ENCODE results near the gene SLC25A25. TPM values are rescaled to one million over a fixed set of nuclear protein-coding genes. Genes with fewer than 3 reads are reported as not detected.
"Not testable (repeated sequence)": the region's sequence is repeated elsewhere in the genome, so short reads cannot be mapped to it uniquely, and the experiment has no call there.

Gene SLC25A25
- total RNA-seq, 6 experiments from 2014 or later, result 21.2 to 81.5 (median 53.3) TPM

- ATAC-seq (no peak), DNase-seq (no peak)
- Histone ChIP-seq H3K4me3 (no peak overlapping the region), H3K4me1 (peaks cover 0 to 10% (median 4%) of the 10 kb centered on the region in 4 donors), H3K27me3 (no peaks in the 10 kb centered on the region), H3K27ac (no peak overlapping the region), H3K36me3 (no peaks in the 10 kb centered on the region), H3K9me3 (no peaks in the 10 kb centered on the region)
- WGBS (ENCODE audit: insufficient coverage, low coverage, low lambda C conversion rate, missing lambda C conversion rate), result 82% methylated on average over 7 of the region's 7 CpGs
- intact Hi-C loops (cut with DNase I), result no loop called here
- TF ChIP-seq, protein P1, sequence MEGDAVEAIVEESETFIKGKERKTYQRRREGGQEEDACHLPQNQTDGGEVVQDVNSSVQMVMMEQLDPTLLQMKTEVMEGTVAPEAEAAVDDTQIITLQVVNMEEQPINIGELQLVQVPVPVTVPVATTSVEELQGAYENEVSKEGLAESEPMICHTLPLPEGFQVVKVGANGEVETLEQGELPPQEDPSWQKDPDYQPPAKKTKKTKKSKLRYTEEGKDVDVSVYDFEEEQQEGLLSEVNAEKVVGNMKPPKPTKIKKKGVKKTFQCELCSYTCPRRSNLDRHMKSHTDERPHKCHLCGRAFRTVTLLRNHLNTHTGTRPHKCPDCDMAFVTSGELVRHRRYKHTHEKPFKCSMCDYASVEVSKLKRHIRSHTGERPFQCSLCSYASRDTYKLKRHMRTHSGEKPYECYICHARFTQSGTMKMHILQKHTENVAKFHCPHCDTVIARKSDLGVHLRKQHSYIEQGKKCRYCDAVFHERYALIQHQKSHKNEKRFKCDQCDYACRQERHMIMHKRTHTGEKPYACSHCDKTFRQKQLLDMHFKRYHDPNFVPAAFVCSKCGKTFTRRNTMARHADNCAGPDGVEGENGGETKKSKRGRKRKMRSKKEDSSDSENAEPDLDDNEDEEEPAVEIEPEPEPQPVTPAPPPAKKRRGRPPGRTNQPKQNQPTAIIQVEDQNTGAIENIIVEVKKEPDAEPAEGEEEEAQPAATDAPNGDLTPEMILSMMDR (IDR thresholded peaks at IDR 0.05), result no peak
- no peak for TF ChIP-seq POLR2A (IDR thresholded peaks at IDR 0.05)
These were observed 26.0 kb upstream of the SLC25A25 start for GRCh38 chr9:128042043-128042442.

DNA sequence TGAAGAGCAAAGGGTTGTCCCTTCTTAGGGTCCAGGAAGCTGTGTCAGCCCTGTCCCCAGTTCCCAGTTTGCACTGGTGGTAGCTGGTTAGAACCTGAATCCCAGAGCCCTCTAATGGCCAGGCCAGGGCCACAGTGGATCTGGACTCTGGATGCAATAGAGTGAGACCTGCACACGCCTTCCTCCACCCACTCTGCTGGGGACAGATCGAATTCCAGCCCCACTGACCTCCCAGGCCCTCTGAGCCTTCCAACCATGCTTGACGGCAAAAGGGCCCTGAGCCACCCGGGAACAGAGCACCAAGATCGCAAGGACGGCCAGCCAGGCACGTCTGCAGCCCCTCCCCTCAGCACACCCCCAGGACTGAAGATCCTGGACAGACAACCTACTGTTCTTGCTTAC is 24.6 kb upstream of the SLC25A25 start:
- Histone ChIP-seq H3K27ac (peak overlapping the region; percentile 53 to 76 (median 75)), H3K36me3 (no peaks in the 10 kb centered on the region), H3K9me3 (no peaks in the 10 kb centered on the region), H3K27me3 (no peaks in the 10 kb centered on the region), H3K4me3 (no peak overlapping the region), H3K4me1 (peaks cover 0 to 10% (median 4%) of the 10 kb centered on the region in 4 donors)
- TF ChIP-seq, protein P1 (IDR thresholded peaks at IDR 0.05), result peak in 1 of 4 donors; percentile 17
- TF ChIP-seq POLR2A (IDR thresholded peaks at IDR 0.05), result peak; percentile 27
- no CpG with 5 or more reads among the region's 7 CpGs for WGBS (ENCODE audit: insufficient coverage, low coverage, low lambda C conversion rate, missing lambda C conversion rate)
- DNase-seq (peak; percentile 64 to 82 (median 78)), ATAC-seq (peak; percentile 97 to 99 (median 98))
- intact Hi-C loops (cut with DNase I), result no loop called here

DNA sequence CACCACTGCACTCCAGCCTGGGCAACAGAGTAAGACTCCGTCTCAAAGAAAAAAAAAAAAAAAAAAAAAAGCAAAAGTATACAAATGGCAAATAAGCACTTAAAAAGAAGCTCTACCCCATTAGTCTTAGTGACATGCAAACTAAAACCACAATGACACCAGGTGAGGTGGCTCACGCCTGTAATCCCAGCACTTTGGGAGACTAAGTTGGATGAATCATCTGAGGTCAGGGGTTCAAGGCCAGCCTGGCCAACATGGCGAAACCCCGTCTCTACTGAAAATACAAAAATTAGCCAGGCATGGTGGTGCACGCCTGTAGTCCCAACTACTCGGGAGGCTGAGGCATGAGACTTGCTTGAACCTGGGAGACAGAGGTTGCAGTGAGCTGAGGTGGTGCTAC is 22.6 kb upstream of the SLC25A25 start:
- H3K36me3 ChIP-seq; H3K4me3 ChIP-seq; ATAC-seq; H3K27me3 ChIP-seq; H3K27ac ChIP-seq; intact Hi-C loops (cut with DNase I); DNase-seq; H3K9me3 ChIP-seq: not testable (repeated sequence)
- peaks cover 0 to 10% (median 4%) of the 10 kb centered on the region in 4 donors for H3K4me1 ChIP-seq
- WGBS (ENCODE audit: insufficient coverage, low coverage, low lambda C conversion rate, missing lambda C conversion rate), result 88% methylated on average over 3 of the region's 6 CpGs

DNA sequence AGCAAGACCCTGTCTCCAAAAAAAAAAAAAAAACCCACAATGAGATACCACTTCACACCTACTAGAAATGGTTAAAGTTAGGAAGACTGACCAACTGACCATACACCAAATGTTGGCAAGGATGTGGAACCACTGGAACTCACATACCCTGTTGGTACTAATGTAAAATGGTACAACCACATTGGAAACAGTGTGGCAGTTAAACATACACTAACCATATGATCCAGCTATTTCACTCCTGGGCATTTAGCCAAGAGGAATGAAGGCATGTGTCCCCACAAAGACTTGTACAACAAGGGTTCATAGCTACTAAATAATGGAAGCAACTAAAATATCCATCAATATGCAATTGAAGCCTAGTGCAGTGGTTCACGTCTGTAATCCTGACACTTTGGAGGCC is 22.2 kb upstream of the SLC25A25 start:
- ATAC-seq (no peak), DNase-seq (no peak)
- Histone ChIP-seq H3K36me3 (no peaks in the 10 kb centered on the region), H3K27me3 (no peaks in the 10 kb centered on the region), H3K4me3 (no peak overlapping the region), H3K4me1 (peaks cover 0 to 10% (median 4%) of the 10 kb centered on the region in 4 donors), H3K9me3 (no peaks in the 10 kb centered on the region), H3K27ac (no peak overlapping the region)
- 86% methylated on average over 1 of the region's 1 CpG for WGBS (ENCODE audit: insufficient coverage, low coverage, low lambda C conversion rate, missing lambda C conversion rate)
- TF ChIP-seq, protein P1 (IDR thresholded peaks at IDR 0.05), result no peak
- TF ChIP-seq POLR2A (IDR thresholded peaks at IDR 0.05), result no peak
- intact Hi-C loops (cut with DNase I), result no loop called here

GRCh38 chr9:128047231-128047630 is 20.8 kb upstream of the SLC25A25 start:
- Histone ChIP-seq H3K27me3 (no peaks in the 10 kb centered on the region), H3K9me3 (no peaks in the 10 kb centered on the region), H3K27ac (no peak overlapping the region), H3K4me3 (no peak overlapping the region), H3K4me1 (peaks cover 0 to 17% (median 5%) of the 10 kb centered on the region in 4 donors), H3K36me3 (no peaks in the 10 kb centered on the region)
- WGBS (ENCODE audit: insufficient coverage, low coverage, low lambda C conversion rate, missing lambda C conversion rate), result 73% methylated on average over 6 of the region's 6 CpGs
- TF ChIP-seq, protein P1 (IDR thresholded peaks at IDR 0.05), result no peak
- no peak for TF ChIP-seq POLR2A (IDR thresholded peaks at IDR 0.05)
- DNase-seq (no peak), ATAC-seq (no peak)
- intact Hi-C loops (cut with DNase I), result no loop called here

Measured in right lobe of liver (tissue), 6 donors.